ENCODE results near the gene LLGL1. TPM values are rescaled to one million over a fixed set of nuclear protein-coding genes. Genes with fewer than 3 reads are reported as not detected.

LLGL1 gene
- total RNA-seq, 1 experiment from 2014 or later, result 47.4 TPM

Other genes with a start within 250 kb of the LLGL1 start
- gene ATPAF2, start 186.5 kb upstream of the LLGL1 start, total RNA-seq (2014; rRNA removed), result 34.7 and 40.5 TPM in 2 replicates
- gene GID4, start 186.2 kb upstream of the LLGL1 start, total RNA-seq (2014; rRNA removed), result 7.3 and 9.7 TPM in 2 replicates
- 84.1 and 102 TPM in 2 replicates for gene DRG2, start 137.7 kb upstream of the LLGL1 start, total RNA-seq (2014; rRNA removed)
- gene MYO15A, start 116.9 kb upstream of the LLGL1 start, total RNA-seq (2014; rRNA removed), result 0.26 TPM in 1 of 2 replicates, not detected in the other
- gene ALKBH5, start 41.8 kb upstream of the LLGL1 start, total RNA-seq (2014; rRNA removed), result 207 and 227 TPM in 2 replicates
- gene FLII, start 33.1 kb downstream of the LLGL1 start, total RNA-seq (2014; rRNA removed), result 537 and 742 TPM in 2 replicates
- gene MIEF2, start 35.0 kb downstream of the LLGL1 start, total RNA-seq (2014; rRNA removed), result 16.6 and 17.5 TPM in 2 replicates
- 44.7 and 46.8 TPM in 2 replicates for gene TOP3A, start 89.4 kb downstream of the LLGL1 start, total RNA-seq (2014; rRNA removed)
- gene SMCR8, start 89.7 kb downstream of the LLGL1 start, total RNA-seq (2014; rRNA removed), result 20.4 and 22.7 TPM in 2 replicates
- gene SHMT1, start 137.9 kb downstream of the LLGL1 start, total RNA-seq (2014; rRNA removed), result 60.6 and 61.5 TPM in 2 replicates
- gene EVPLL, start 152.1 kb downstream of the LLGL1 start, total RNA-seq (2014; rRNA removed), result 1.1 and 1.3 TPM in 2 replicates